GM18867 (cell line): ENCODE results near the gene MGARP.
"Not testable (repeated sequence)": the region's sequence is repeated elsewhere in the genome, so short reads cannot be mapped to it uniquely, and the experiment has no call there.

Source experiments
- ATAC-seq: cut with Tn5 transposase; IDR thresholded peaks from one replicate; pipeline ENCODE4 v1.9.1; 2021; ENCODE audit warnings: mild to moderate bottlenecking, moderate library complexity; ENCODE audit not compliant: unreplicated experiment

MGARP gene

DNA sequence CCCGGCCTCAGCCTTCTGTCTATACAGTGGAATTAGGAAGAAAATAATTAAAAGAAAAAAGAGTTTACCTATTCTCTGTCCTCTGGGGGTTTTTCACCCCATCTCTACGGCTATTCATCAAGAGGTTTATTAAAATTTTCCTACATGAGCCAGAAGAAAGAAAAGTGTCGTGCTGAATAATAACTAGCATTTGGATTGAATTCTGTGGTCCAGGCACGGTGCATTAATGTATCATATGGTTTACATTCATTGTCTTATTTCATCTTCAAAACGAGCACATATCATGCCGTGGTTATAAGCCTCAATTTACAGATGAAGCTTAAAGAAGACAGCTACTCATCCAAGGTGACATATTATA is 15.9 kb upstream of the MGARP start:
- no peak for ATAC-seq

DNA sequence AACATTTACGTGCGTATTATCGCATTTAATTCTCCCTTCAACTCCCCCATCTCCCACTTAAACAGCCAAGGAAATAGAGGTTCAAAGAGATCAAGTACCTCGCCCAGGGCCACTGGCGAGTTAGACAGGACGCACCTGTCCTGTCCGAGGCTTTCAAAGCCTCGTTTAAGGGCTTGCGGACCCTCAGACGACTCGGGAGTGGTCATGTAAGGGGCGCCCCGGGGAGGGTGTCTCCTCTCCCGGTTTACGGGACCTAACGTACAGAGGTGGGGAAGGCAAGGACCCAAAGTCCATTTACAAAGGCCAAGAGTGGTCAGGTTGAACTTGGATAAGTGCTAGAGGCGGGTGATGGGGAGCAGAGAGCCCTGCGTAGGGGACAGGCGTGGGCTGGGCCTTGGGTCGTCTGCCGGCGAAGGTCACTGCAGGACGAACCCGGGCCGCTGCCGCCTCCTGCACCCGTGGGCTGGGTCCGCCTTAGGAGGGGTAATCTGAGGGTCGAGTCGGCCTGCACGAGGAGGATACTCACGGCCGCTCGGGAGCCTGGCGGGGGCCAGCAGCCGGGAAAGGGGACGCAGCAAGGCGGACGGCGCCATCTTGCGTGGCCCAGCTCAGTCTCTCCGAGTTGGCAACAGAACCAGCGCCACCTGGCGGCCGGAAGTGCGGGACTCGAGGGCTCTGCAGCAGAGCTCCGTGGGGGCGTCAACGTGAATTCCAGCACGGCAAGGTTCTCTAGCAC is 15.3 kb upstream of the MGARP start:
- ATAC-seq: peak; percentile 93

DNA sequence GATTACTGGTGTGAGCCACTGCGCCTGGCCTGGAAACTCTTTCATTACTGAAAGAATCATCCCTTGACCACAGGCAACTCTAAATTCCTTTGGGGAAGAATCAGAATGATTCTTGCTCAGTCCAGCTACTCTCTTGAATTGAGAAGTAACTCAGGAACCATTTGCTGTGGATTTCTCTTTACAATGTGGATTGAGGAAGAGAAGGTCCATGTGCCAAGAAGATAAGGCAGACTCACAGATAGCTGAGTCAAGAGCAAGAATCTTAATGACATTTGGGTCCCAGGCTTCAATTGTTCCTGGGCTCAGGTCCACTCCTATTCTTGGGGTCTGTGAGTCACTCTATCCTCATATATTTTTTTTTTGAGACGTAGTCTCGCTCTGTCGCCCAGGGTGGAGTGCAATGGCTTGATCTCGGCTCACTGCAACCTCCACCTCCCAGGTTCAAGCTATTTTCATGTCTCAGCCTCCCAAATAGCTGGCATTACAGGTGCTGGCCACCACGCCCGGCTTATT is 6.2 kb upstream of the MGARP start:
- ATAC-seq: no peak

DNA sequence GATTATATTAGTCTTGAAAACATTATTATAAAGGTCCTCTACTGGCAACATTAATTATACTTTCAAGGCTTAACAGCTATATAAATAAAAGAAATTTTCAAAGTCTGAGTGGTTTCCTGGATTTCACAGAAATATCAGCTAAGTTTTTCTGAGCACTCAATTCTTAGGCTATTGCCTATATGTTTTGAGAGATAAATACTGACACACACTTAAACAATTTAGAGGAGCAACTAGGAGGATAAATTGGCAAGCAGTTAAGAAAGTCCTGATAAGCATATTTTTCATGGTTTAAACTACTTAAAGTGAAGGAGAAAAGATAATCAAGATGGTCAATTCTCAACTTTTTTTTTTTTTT is 2.7 kb upstream of the MGARP start:
- no peak for ATAC-seq

DNA sequence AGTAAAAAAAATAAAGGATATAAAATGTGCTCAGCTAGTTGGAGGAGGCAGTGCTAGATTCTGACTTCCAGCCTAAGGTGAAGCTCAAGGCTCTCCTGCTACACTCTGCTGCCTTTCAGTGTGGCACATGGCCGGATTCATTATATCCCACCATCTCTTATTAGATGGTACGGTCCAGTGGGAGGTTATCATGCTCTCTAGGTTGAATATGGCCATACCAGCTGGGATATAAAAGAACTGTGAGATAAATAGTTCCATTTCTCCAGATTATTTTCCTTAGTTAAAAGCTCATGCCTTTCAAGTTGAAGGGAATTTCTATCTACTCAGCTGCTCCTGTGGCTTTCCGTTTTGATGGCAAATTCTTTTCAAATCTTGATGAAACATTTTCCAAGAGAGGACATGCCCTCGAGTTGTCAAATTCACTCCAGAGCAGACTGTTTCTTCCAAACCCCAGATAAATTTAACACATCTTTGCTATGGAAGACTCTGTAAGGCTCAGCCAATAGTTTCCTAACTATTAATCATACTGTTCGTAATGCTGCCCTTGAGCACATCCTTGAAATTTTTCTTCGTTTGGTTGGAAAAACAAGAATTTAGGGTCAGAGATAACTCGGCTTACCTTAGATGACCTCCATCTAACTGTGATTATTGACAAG is 2.2 kb upstream of the MGARP start:
- no peak for ATAC-seq

DNA sequence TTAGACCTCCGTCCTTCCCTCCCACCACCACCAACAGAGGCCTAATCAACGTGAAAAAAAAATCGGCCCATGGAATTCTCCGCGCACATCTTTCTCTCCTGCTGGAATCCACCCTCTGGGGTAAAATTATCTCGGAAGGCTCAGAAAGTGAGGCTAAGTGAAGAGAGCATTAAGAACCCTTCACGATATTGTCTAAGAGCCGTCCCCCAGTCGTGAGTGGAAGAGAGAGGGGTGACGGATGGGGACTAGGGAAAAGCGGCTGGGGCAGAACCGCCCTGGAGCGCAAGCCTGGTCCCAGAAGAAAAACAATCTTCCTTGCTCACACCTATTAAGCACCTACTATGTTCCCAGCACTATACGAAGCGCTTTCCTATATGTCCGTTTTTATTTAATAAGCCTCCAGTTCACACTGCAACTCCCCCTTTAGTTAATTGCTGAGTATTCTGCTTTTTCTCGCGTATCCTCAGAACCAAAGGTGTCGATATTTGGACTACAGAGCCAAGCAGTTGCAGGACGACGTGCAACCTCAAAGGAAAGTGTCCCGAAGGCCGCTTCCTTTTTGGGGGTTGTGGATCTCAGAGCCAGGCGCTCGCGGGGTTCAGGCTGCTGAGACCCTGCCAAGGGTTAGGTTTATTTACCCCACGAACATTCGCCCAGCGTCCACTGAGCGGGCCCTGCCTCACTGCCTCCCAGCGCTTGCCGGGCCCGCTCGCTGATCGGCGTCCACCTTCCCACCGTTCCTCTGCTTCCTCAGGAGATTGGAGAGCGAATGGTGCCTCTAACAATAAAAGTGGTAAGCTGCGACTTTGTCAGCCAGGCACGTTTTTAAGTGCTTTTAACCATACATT is 889 bp downstream of the MGARP start:
- no peak for ATAC-seq

DNA sequence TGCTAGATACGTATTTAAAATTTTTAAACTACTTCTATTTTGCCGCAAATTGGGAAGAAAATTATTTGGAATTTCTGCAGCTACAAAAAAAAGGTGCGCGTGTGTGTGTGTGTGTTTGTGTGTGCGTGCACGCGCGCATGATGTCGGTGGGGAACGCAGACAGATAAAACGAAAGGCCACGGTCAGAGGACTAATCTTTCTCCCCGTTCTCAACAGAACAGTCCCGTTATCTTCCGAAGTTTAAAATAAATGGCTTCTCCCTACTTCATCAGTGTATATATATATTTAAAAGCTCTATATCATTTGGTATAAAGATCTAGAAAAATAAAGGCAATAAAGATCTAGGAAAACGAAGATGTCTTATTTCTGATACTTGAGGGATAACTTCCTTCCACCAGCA is 1.5 kb downstream of the MGARP start:
- no peak for ATAC-seq

DNA sequence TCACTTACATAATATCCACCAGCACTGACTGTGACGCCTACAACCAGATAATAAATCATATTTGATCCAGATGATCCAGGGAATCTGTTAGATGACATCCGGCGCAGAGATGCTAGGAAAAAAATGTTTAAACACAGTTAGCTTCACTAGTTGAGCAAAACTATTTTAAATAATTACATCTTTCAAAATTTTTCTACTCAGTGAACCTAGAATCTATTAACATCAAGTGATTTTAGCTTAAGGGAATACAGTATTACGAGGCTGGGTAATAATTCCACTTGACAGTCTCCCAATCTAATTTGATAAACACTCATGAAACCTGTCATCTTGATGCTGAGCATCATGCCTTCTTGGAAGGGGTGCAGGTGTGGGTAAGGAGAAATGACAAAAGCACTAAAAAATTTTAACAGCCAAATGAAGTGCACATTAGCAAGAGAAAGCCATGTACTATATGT is 4.7 kb downstream of the MGARP start:
- no peak for ATAC-seq

DNA sequence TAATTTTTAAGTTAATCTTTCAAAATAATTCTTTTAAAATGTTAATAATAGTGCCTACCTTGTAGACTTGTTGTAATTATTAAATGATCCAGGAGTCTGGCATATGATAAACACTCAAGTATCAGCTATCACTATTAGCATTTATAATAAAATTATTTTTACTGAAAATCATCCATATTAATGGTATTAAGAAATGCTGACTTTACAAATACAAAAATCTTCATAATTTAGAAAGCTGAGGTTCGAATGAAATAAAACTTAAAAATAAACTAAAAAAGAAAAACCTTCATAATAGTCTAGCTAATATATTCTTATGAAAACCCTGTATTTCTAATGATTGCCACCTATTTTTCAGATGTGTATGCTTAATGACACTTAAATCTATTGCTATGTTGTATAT is 5.2 kb downstream of the MGARP start:
- ATAC-seq: no peak

DNA sequence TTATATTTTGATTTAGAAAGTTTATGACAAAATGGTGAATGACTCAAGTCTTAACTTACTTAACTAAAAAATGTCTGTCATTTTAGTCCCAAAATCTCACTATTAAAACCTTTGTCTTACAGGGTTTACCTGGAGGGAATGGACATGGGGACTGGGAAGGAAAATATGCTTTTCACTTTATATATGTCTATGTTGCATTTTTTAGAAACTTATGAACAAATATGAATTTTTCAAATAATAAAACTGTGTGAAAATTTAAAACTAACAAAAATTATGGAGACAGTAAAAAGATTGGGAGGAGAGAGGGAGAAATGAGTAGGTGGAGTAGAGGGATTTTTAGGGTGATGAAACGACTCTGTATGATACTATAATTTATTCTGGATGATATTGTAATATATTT is 6.2 kb downstream of the MGARP start:
- no peak for ATAC-seq

DNA sequence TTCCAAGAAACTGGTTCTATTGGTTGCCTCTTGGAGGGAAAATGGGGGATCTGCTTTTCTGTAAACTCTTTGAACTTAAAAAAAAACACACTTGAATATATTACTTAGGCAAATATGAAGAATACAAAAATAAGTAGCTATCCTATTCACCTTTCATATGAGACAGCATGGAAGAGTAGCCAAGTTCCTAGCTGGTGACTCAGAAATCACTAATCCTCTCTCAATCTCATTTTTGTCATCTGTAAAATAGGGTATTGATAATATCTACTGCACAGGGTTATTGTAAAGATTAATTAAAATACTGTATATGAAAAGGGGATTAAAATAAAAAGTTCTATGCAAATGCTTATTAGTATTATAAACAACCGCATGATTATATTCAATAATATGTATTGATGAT is 12.7 kb downstream of the MGARP start:
- no peak for ATAC-seq

DNA sequence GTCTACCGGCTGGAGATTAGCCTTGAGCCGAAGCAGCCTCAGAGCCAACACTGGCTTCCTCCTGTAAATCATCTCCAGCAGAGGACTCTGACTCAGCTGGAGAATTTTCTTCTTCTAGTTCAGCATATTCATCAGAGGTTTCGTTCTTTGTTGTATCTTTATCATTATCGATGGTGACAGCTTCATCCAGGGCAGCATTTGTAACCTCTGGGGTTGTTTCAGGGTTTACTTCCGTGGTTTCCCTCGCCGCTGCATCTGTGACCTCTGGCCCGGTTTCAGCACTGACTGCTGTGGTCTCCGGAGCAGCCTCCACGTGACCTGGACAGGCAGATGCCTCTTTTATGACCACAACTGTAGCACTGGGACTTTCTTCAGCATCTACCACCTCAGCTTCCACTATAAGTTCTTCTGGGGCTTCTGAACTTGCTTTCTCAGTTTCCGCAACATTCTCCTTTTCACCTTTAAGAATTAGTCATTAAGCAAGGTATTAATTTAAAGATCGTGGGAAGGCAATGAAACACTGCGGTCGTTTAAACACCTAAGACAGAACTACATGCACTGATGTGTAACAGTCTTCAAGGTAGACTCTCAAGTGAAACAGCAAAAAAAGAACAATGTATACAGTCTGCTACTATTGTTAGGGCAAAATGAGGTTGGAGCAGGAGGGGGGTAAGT is 13.3 kb downstream of the MGARP start:
- ATAC-seq: peak; percentile 97

DNA sequence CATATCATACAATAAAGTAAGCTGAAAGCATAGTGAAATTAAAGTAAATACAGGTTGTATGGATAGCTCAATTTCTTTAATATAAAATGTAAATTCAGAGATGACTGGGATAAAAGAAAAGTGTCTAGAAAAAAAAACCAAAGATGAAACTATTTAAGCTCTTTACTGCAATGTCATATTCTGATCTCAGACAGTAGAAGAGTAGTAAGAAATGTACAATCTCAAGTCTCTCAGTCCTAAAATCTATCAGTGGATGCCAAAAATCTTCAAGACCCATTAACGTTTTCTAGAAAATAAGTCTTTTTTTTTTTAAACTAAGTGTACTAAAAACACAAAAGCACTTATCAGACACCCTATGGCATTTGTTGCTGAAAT is 13.8 kb downstream of the MGARP start:
- no peak for ATAC-seq

DNA sequence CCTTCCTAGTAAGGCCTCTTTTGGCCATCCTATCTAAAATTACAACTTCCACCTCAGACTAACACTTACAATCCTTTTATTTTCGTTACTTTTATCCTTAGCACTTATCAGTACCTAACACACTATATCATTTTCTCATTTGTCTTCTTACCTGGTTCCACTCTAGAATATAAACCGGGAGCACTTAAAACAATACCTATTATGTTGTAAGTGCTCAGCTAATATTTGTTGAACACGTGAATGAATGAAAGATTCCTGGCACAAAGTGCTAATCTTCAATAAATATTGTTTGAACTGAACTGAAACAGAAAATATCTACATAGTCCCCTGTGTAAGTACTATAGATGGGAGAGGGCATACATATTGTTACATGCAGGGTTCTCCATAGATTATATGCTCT is 14.4 kb downstream of the MGARP start:
- ATAC-seq: no peak

DNA sequence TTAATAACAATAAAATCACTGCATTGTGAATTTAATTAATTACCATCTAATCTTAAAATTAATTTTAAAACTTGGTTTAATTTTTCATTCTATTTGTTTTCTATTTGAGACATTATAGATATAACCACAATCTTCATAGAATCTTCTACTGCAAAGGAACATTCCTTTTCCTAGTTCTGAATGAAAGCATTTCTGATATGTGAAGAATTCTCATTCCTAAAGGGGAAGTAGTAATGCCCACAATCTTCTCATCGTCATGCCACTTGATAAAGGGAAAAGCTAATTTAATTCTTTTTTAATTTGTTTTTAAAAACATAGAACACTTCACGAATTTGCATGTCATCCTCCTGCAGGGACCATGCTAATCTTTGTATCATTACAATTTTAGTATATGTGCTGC is 23.7 kb downstream of the MGARP start:
- no peak for ATAC-seq

DNA sequence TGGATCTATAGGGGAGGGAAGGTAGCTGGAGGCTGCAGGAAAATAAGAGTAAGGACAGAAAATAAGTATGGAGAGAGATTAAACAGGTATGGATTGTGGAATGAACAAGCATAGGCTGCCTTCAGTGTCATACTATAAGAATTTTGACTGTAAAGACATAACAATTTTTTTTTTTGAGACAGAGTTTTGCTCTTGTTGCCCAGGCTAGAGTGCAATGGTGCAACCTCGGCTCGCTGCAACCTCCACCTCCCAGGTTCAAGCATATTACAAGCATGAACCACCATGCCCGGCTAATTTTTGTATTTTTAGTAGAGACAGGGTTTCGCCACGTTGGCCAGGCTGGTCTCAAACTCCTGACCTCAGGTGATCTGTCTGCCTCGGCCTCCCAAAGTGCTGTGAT is 24.4 kb downstream of the MGARP start:
- not testable (repeated sequence) for ATAC-seq

DNA sequence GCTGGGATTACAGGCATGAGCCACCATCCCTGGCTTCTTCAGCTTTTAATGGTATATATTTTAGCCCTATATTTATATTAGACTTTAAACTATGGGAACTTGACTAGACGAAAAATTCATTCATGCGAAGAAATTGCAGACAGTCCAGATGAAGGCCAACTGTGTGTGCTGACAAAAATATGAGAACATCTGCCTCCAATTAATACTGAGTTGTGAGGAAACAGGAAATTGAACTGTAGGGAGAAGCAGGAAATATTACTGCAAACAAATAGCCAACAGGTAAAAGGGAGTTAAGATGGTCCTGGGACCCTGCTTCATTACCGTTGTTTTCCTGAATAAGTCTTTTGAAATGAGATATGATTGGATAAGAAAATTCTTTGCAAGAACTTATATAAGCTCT is 26.3 kb downstream of the MGARP start:
- ATAC-seq: no peak

DNA sequence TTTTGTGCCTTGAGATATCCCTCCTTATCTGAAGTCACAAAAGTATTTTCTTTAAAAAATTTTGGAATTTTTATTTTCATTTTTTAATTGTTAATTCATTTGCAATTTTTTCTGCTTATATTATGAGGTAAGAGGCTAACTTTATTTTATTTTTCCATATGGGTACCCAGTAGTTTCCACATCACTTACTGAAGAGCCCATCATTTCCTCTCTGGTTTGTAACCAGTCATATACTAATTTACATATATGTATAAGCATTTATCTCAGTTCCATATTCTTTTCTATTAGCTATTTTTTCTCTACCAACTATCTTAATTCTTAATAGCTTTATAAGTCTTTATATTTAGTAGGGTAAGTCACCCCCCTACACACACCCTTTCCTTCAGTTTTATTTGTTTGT is 27.0 kb downstream of the MGARP start:
- ATAC-seq: no peak

DNA sequence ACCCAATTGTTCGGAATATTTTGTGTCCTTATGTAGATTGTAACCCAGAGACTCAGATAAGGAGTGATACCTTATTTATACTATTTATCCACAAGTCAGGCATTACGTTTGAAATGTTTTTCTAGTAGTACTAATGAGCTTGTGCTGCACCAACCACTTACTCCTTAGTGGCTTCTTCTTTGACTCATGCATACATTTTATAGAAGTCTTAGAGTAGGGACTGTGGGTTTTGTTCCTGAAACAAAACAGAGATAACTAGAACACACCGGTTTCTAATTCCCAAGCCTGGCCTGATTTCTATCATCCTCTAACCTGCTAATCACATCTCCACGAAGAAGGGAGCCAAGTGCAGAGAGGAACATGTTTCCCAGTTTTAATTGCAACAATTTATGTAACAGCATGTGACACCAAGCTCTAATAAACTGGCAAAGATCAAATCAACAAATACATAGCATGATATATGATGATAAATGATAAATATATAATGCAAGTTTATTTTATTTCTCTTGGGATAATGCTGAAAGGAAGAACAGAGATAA is 32.3 kb downstream of the MGARP start:
- no peak for ATAC-seq

DNA sequence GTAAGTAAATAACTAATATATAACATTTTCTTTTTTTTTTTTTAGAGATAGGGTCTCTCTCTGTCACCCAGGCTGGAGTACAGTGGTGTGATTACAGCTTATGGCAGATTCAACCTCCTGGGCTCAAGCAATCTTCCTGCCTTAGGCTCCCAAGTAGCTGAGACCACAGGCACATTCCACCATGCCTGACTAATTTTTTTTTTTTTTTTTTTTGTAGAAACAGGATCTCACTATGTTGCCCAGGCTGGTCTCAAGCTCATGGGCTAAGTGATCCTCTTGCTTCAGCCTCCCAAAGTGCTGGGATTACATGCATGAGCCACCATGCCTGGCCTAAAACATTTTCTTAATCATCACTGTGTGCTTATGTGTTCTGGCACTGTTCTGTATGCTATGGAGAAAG is 32.8 kb downstream of the MGARP start:
- no peak for ATAC-seq

DNA sequence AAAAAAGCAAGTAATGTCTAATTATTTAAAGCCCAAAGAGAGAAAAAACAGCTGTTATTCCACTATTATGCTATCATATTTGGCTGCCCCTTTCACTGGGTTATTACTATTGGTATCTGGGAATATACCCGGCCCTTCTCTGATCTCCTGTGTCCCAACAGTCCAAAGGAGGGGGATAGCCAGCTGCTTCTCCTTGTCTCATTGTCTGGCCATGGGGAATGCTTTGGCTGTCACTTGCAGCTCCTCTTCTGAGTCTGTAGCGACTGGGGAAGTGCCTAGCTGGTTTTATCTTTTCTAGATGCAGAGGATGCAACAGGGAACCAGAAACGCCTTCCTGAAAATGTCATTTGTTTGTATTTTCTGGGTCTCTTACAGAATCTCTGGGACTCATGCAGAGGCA is 33.9 kb downstream of the MGARP start:
- no peak for ATAC-seq
